Parathyroid adenoma (tissue), 2 donors: ENCODE results near the gene MBOAT1.

ENCODE experiments used
- H2AFZ ChIP-seq: fragments of 300-600 bp; sonication (generic); one replicate; pipeline ENCODE4 v1.7.0; 2017; ENCODE audit warnings: antibody characterized with exemption, mild to moderate bottlenecking
- H3K27ac ChIP-seq: fragments of 300-600 bp; sonication (generic); one replicate; pipeline ENCODE4 v1.7.0; 2017
- H3K27me3 ChIP-seq: fragments of 300-600 bp; sonication (generic); one replicate; pipeline ENCODE4 v1.7.0; 2017; ENCODE audit warnings: low read length; ENCODE audit not compliant: control insufficient read depth, insufficient read depth
- H3K36me3 ChIP-seq: fragments of 300-600 bp; sonication (generic); one replicate; pipeline ENCODE4 v1.7.0; 2017; ENCODE audit warnings: low read length; ENCODE audit not compliant: control insufficient read depth, insufficient read depth
- H3K4me1 ChIP-seq: fragments of 300-600 bp; sonication (generic); one replicate; pipeline ENCODE4 v1.7.0; 2017; ENCODE audit warnings: control low read depth
- H3K4me2 ChIP-seq: fragments of 300-600 bp; sonication (generic); one replicate; pipeline ENCODE4 v1.7.0; 2017; ENCODE audit warnings: low read length
- H3K4me3 ChIP-seq: fragments of 300-600 bp; sonication (generic); one replicate; pipeline ENCODE4 v1.7.0; 2017; ENCODE audit warnings: low read depth, low read length
- H3K79me2 ChIP-seq: fragments of 300-600 bp; sonication (generic); one replicate; pipeline ENCODE4 v1.7.0; 2017; ENCODE audit warnings: control low read depth
- H3K9ac ChIP-seq: fragments of 300-600 bp; sonication (generic); one replicate; pipeline ENCODE4 v1.7.0; 2017; ENCODE audit warnings: mild to moderate bottlenecking
- H3K9me3 ChIP-seq: fragments of 300-600 bp; sonication (generic); one replicate; pipeline ENCODE4 v1.7.0; 2017; ENCODE audit warnings: low read length; ENCODE audit not compliant: control insufficient read depth
- CTCF ChIP-seq: fragments of 300-600 bp; sonication (generic); IDR thresholded peaks from one replicate; pipeline ENCODE4 v1.7.0; 2017; ENCODE audit warnings: antibody characterized with exemption, mild to moderate bottlenecking
- donor health status: primary hyperparathyroidism.

MBOAT1 gene

GRCh38 chr6:20086992-20087391 lies 125.3 kb downstream of the MBOAT1 start:
- H3K27me3 ChIP-seq = no peaks in the 10 kb centered on the region
- H2AFZ ChIP-seq = no peak overlapping the region
- no peaks in the 10 kb centered on the region for H3K79me2 ChIP-seq
- H3K4me1 ChIP-seq = peaks cover under 1% of the 10 kb centered on the region
- H3K4me2 ChIP-seq = no peak overlapping the region
- no peak for TF ChIP-seq CTCF
- no peaks in the 10 kb centered on the region for H3K36me3 ChIP-seq
- H3K4me3 ChIP-seq = no peak overlapping the region
- no peaks in the 10 kb centered on the region for H3K9me3 ChIP-seq
- H3K27ac ChIP-seq = no peak overlapping the region
- no peak overlapping the region for H3K9ac ChIP-seq

GRCh38 chr6:20085817-20086216 lies 126.5 kb downstream of the MBOAT1 start:
- Histone ChIP-seq H3K27ac (no peak overlapping the region), H3K36me3 (no peaks in the 10 kb centered on the region), H2AFZ (no peak overlapping the region), H3K4me3 (no peak overlapping the region), H3K27me3 (no peaks in the 10 kb centered on the region), H3K4me2 (no peak overlapping the region), H3K4me1 (no peaks in the 10 kb centered on the region), H3K9ac (no peak overlapping the region), H3K9me3 (no peaks in the 10 kb centered on the region), H3K79me2 (no peaks in the 10 kb centered on the region)
- TF ChIP-seq CTCF = no peak

GRCh38 chr6:20084411-20084810 lies 127.9 kb downstream of the MBOAT1 start:
- Histone ChIP-seq H3K9ac (no peak overlapping the region), H2AFZ (no peak overlapping the region), H3K27ac (no peak overlapping the region), H3K4me3 (no peak overlapping the region), H3K9me3 (no peaks in the 10 kb centered on the region), H3K79me2 (no peaks in the 10 kb centered on the region), H3K4me1 (no peaks in the 10 kb centered on the region), H3K36me3 (no peaks in the 10 kb centered on the region), H3K27me3 (no peaks in the 10 kb centered on the region), H3K4me2 (no peak overlapping the region)
- no peak for TF ChIP-seq CTCF

GRCh38 chr6:20071998-20072397 lies 140.3 kb downstream of the MBOAT1 start:
- H3K4me2 ChIP-seq = no peak overlapping the region
- no peak overlapping the region for H3K9ac ChIP-seq
- H3K4me1 ChIP-seq = no peaks in the 10 kb centered on the region
- H3K79me2 ChIP-seq = no peaks in the 10 kb centered on the region
- H3K27me3 ChIP-seq = no peaks in the 10 kb centered on the region
- H3K4me3 ChIP-seq = no peak overlapping the region
- H2AFZ ChIP-seq = no peak overlapping the region
- H3K36me3 ChIP-seq = no peaks in the 10 kb centered on the region
- no peaks in the 10 kb centered on the region for H3K9me3 ChIP-seq
- no peak overlapping the region for H3K27ac ChIP-seq
- TF ChIP-seq CTCF = no peak

DNA sequence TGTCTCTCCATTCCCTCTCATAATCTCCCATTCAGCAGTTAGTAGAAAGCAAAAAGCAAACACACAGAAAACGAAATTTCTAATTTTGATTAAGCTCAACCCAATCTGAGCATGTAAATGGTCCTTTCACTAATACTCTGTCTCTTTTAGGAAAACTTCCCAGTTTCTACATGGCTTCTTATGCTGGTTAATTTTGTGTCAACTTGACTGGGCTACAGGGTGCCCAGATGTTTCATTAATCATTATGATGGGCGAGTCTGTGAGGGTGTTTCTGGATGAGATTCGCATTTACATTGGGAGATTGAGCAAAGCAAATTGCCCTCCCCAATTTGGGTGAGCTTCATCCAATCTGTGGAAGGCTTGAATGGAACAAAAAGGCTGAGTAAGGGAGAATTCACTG lies 142.2 kb downstream of the MBOAT1 start:
- Histone ChIP-seq H3K4me3 (no peak overlapping the region), H3K27ac (no peak overlapping the region), H3K4me2 (no peak overlapping the region), H3K27me3 (no peaks in the 10 kb centered on the region), H3K9me3 (no peaks in the 10 kb centered on the region), H3K79me2 (no peaks in the 10 kb centered on the region), H3K36me3 (no peaks in the 10 kb centered on the region), H3K4me1 (no peaks in the 10 kb centered on the region), H3K9ac (no peak overlapping the region), H2AFZ (no peak overlapping the region)
- no peak for TF ChIP-seq CTCF
